Motor neuron (in vitro differentiated cells): ENCODE measurements around the gene ST6GAL1. TPM values are rescaled to one million over a fixed set of nuclear protein-coding genes. Genes with fewer than 3 reads are reported as not detected.

Source experiments
- ATAC-seq, 8 experiments: fragments of 200-7000 bp; cut with Tn5 transposase; replicated peaks in 6 of 8; 2 replicates each; pipeline ENCODE4 v1.8.0; 2021; ENCODE audit warnings: mild to moderate bottlenecking in 8 of 8, moderate library complexity in 8 of 8
- H3K27ac ChIP-seq, 2 donors: fragments of 250-450 bp; sonication (Bioruptor Pico); 2 replicates each; pipeline ENCODE4 v1.9.0; 2021; ENCODE audit warnings: antibody characterized with exemption in 2 of 2, mild to moderate bottlenecking in 2 of 2, moderate library complexity in 1 of 2
- H3K4me1 ChIP-seq, 2 donors: fragments of 250-450 bp; sonication (Bioruptor Pico); replicated peaks in 1 of 2; 2 replicates each; pipeline ENCODE4 v1.6.1; 2021; ENCODE audit warnings: antibody characterized with exemption in 2 of 2, mild to moderate bottlenecking in 2 of 2, moderate library complexity in 1 of 2
- H3K4me3 ChIP-seq, 5 donors: fragments of 250-450 bp; sonication (Bioruptor Pico); 2 replicates each; pipeline ENCODE4 v1.9.0; 2021; ENCODE audit warnings: antibody characterized with exemption in 5 of 5, mild to moderate bottlenecking in 5 of 5, moderate library complexity in 4 of 5
- WGBS, 10 experiments: fragments of 450-650 bp; shearing (Covaris generic); methylation state at CpG; one replicate each; pipeline ENCODE4 v1.0.0; 2022; 5-methylcytosine and 5-hydroxymethylcytosine counted together
- in situ Hi-C, 9 experiments: fragments of 400-800 bp; cut with MboI; loops; one replicate each; pipeline ENCODE4 v1.15.0; 2021; ENCODE audit warnings: low sequenced_read_pairs in 9 of 9, low pct_unique_long_range_greater_than_20kb in 2 of 9; ENCODE audit not compliant: unreplicated experiment in 9 of 9
- total RNA-seq, 8 experiments: library from RNA; unstranded; fragments of 300-600 nt; gene quantifications; 2 replicates each; pipeline versions ENCODE4 v1.2.3 to v1.2.4, GENCODE V29; 2022

ST6GAL1 gene
- total RNA-seq, 8 experiments from 2014 or later: 0.71 to 32.9 (median 18.6) TPM

- Histone ChIP-seq H3K4me1 (peaks cover 0 to 5% of the 10 kb centered on the region in 2 donors), H3K4me3 (no peak overlapping the region), H3K27ac (no peak overlapping the region)
- 56 to 100% (median 87%) methylated on average over 1 to 5 of the region's 7 CpGs; no CpG with 5 or more reads in 3 of the 10 experiments for WGBS, 10 experiments
- in situ Hi-C loops: no loop called here
- no peak for ATAC-seq
Observed at GRCh38 chr3:187069857-187070516, 139.7 kb downstream of the ST6GAL1 start.

DNA sequence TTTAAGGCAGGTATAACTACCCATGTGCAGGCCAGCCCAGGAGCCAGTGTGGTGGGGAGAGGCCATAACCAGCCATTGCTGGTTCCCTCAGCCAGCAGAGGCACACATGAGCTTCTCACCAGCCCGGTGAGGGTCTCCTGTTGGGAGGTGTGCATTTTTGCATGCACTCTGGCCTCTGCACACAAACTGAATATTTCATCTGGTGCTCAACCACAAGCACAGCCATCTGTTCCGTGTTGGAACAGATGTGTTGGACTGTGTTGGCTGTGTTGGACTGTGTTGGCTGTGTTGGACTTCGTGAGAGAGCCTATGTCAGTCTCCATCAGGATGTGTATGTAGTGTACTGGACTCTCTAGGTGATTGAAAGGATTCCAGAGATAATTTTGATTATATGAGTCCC, 141.8 kb downstream of the ST6GAL1 start:
- 0 to 100% (median 54%) methylated on average over 1 of the region's 3 CpGs; no CpG with 5 or more reads in 6 of the 10 experiments for WGBS, 10 experiments

DNA sequence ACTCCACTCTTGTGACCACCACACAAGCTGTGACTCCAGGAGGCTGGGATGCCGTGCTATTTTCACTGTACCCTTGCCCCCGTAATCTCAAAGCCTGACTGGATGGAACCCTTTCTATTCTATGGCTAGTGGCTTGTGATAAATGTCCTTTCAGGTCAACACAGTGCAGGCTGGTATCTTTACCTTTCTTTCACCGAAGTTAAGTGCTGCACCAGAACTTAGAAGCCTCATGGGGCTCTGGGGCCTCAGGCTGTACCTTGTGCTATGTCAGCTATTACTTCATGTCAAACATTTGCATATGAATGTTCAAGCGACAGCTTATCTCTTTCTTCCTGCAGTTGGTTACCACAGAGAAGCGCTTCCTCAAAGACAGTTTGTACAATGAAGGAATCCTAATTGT, 142.2 kb downstream of the ST6GAL1 start:
- no peak overlapping the region for H3K4me3 ChIP-seq
- WGBS, 10 experiments: 33 to 100% (median 74%) methylated on average over 1 to 4 of the region's 5 CpGs; no CpG with 5 or more reads in 2 of the 10 experiments
- no peak overlapping the region for H3K27ac ChIP-seq
- ATAC-seq: peak in 7 of 8 experiments; percentile 22 to 46 (median 41)
- H3K4me1 ChIP-seq: peaks cover 0 to 5% of the 10 kb centered on the region in 2 donors
- in situ Hi-C loops: no loop called here

More for the DNA sequence above, 141.8 kb downstream of the ST6GAL1 start:
- H3K4me1 ChIP-seq: peaks cover 0 to 5% of the 10 kb centered on the region in 2 donors
- in situ Hi-C loops: no loop called here
- no peak overlapping the region for H3K27ac ChIP-seq
- no peak overlapping the region for H3K4me3 ChIP-seq
- ATAC-seq: peak in 5 of 8 experiments; percentile 14 to 57 (median 45)

- 34 to 100% (median 92%) methylated on average over 1 to 5 of the region's 5 CpGs; no CpG with 5 or more reads in 7 of the 10 experiments for WGBS, 10 experiments
- in situ Hi-C loops: no loop called here
- H3K27ac ChIP-seq: no peak overlapping the region
Observed at GRCh38 chr3:187073581-187074098, 143.3 kb downstream of the ST6GAL1 start.

GRCh38 chr3:187074846-187075245, 144.5 kb downstream of the ST6GAL1 start:
- peaks cover 0 to 5% of the 10 kb centered on the region in 2 donors for H3K4me1 ChIP-seq
- in situ Hi-C loops: no loop called here
- no peak overlapping the region for H3K4me3 ChIP-seq
- no peak for ATAC-seq
- no peak overlapping the region for H3K27ac ChIP-seq

More at GRCh38 chr3:187073581-187074098, 143.3 kb downstream of the ST6GAL1 start:
- Histone ChIP-seq H3K4me3 (no peak overlapping the region), H3K4me1 (peaks cover 0 to 5% of the 10 kb centered on the region in 2 donors)
- ATAC-seq: no peak

DNA sequence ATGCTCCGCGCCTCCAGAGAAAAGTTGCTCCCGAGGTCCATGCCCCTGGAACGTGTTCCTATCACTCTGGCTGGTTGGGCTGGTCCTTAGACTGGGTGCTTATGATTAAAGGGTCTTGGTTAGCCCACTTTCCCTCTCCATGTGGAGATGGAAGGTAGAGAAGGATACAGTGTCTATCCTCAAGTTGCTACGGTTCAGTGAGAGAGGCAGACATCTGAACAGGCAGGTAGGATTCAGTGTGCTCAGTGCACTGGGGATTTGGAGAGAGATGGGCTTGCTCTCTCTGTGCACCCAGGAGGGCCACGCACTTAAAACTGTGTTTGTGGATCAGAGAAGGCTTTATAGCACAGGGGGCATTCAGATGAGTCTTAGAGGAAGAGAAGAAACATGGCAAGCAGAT, 146.0 kb downstream of the ST6GAL1 start:
- in situ Hi-C loops: no loop called here
- H3K4me3 ChIP-seq: no peak overlapping the region
- H3K4me1 ChIP-seq: peaks cover 0 to 5% of the 10 kb centered on the region in 2 donors
- ATAC-seq: no peak
- H3K27ac ChIP-seq: no peak overlapping the region
- 44 to 100% (median 59%) methylated on average over 2 to 6 of the region's 6 CpGs; no CpG with 5 or more reads in 5 of the 10 experiments for WGBS, 10 experiments

GRCh38 chr3:187077085-187077484, 146.8 kb downstream of the ST6GAL1 start:
- Histone ChIP-seq H3K4me1 (peaks cover 0 to 5% of the 10 kb centered on the region in 2 donors), H3K27ac (no peak overlapping the region), H3K4me3 (no peak overlapping the region)
- in situ Hi-C loops: no loop called here
- no peak for ATAC-seq
- 0 to 100% (median 86%) methylated on average over 1 to 2 of the region's 3 CpGs; no CpG with 5 or more reads in 3 of the 10 experiments for WGBS, 10 experiments

DNA sequence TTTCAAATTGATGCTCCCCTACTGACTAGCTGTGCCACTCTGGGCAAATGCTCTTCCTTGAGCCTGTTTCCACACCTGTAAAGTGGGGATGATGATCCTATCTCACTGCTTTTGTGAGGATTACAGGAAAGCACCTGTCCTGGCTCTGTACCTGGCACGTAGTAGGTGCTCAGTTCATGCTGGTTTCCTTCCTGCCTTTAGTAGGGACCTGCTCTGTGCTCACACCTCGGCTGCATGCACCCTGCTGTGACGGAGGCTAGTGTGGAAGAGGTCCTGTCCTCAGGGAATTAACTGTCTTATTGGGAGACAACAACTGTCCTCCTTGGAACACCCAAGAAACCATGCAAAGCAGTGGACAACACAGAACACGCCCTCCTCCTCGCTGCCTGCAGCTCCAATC, 147.2 kb downstream of the ST6GAL1 start:
- in situ Hi-C loops: no loop called here
- WGBS, 10 experiments: 88 to 100% (median 100%) methylated on average over 1 to 5 of the region's 5 CpGs; no CpG with 5 or more reads in 7 of the 10 experiments
- no peak for ATAC-seq

DNA sequence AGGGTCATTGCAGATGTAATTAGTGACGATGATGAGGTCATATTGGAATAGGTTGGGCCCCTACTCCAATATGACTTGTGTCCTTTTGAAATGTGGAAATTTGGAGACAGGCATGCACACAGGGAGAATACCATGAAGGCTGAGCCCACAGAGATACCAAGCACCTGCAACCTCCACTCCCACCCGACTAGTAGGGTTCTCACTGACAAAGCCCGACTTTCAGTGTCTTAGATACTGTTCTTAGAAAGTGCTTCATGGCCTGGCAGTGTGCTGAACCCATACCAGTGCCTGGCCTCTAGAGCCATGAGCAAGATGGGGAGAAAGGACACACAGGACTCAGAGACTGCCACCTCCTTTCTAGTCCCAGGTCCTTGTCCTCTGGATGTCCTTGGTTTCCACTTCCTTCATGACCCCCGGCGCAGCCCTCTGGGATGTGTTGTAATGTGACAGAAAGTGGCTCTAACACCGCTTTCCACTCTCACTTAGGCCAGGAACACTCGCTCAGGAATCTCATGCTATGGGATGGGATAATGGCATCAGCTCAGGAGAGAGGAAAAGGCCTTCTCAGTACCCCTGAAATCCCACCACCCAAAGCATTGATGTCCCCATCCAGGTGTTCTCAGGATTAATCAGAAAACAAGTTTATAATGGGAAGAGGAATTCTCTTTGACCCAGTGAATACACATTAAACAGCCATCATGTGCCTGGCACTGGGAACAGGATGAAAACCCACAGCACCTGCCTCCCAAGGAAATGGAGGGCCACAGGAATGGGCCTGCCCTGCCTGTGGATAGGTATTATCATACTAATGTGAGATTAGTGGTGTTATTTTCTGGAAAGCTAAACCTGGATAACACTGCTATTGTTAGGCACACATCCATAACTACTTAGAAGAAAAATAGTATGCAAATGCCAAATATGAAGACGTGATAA, 149.0 kb downstream of the ST6GAL1 start:
- in situ Hi-C loops: no loop called here
- Histone ChIP-seq H3K27ac (no peak overlapping the region), H3K4me1 (no peaks in the 10 kb centered on the region), H3K4me3 (no peak overlapping the region)
- 46 to 100% (median 75%) methylated on average over 1 to 5 of the region's 8 CpGs; no CpG with 5 or more reads in 1 of the 10 experiments for WGBS, 10 experiments
- ATAC-seq: no peak

More for the DNA sequence above, 147.2 kb downstream of the ST6GAL1 start:
- H3K4me1 ChIP-seq: peaks cover 0 to 3% of the 10 kb centered on the region in 2 donors
- no peak overlapping the region for H3K4me3 ChIP-seq
- no peak overlapping the region for H3K27ac ChIP-seq

DNA sequence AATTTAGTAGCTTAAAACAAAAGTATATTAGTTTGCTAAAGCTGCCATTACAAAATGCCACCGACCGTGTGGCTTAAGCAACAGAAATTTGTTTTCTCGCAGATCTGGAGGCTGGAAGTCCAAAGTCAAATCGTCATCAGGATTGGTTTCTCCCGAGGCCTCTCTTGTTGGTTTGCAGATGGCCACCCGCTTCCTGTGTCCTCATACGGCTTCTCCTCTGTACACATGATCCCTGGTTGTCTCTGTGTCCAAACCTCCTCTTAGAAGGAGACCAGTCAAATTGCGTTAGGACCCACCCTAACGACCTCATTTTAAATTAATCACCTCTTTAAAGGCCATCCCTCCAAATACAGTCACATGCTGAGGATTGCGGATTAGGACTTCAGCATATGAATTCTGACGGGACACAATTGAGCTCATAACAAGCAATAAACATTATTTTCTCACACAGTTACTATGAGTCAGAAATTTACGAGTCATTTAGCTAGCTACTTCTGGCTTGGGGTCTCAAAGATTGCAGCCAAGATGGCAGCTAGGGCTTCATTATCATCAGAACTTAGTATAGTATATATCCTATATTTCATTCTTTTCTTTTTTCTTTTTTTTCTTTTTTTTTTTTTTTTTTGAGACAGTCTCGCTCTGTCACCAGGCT, 150.6 kb downstream of the ST6GAL1 start:
- no peak overlapping the region for H3K27ac ChIP-seq
- 63 to 100% (median 88%) methylated on average over 3 to 12 of the region's 13 CpGs for WGBS, 10 experiments
- ATAC-seq: no peak
- in situ Hi-C loops: no loop called here
- H3K4me1 ChIP-seq: no peaks in the 10 kb centered on the region
- H3K4me3 ChIP-seq: no peak overlapping the region

- ATAC-seq: peak in 1 of 8 experiments; percentile 46
- H3K27ac ChIP-seq: no peak overlapping the region
- no peak overlapping the region for H3K4me3 ChIP-seq
- 40 to 100% (median 93%) methylated on average over 1 to 4 of the region's 6 CpGs; no CpG with 5 or more reads in 3 of the 10 experiments for WGBS, 10 experiments
- in situ Hi-C loops: no loop called here
- H3K4me1 ChIP-seq: no peaks in the 10 kb centered on the region
Observed at GRCh38 chr3:187082758-187083375, 152.5 kb downstream of the ST6GAL1 start.

DNA sequence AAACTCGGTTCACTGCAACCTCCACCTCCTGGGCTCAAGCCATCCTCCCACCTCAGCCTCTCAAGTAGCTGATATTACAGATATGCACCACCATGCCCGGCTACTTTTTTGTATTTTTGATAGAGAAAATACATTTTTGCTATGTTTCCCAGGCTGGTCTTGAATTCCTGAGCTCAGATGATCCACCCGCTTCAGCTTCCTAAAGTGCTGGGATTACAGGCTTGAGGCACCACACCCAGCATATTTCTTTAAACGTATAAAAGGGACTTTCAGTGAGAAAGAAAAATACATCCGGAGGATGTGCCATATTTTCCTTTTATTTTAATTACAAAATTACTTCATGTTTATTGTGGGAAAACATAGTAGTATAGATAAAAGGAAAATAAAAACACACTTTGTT, 153.8 kb downstream of the ST6GAL1 start:
- no peak overlapping the region for H3K4me3 ChIP-seq
- peak in 3 of 8 experiments; percentile 27 to 56 (median 45) for ATAC-seq
- H3K27ac ChIP-seq: no peak overlapping the region
- WGBS, 10 experiments: 4 to 100% (median 65%) methylated on average over 2 to 5 of the region's 5 CpGs
- no peaks in the 10 kb centered on the region for H3K4me1 ChIP-seq
- in situ Hi-C loops: no loop called here
